Measurements from ENCODE around the gene DISP2. TPM values are rescaled to one million over a fixed set of nuclear protein-coding genes. Genes with fewer than 3 reads are reported as not detected.

The DISP2 gene
- total RNA-seq, 6 experiments from 2014 or later: 0.06 to 0.71 (median 0.16) TPM

- ATAC-seq: no peak
- WGBS (ENCODE audit: insufficient coverage, low coverage, low lambda C conversion rate, missing lambda C conversion rate): 67% methylated on average over 1 of the region's 5 CpGs
- intact Hi-C loops (cut with DNase I): no loop called here
- Histone ChIP-seq H3K27ac (no peak overlapping the region), H3K36me3 (no peaks in the 10 kb centered on the region), H3K4me3 (no peak overlapping the region), H3K4me1 (peaks cover 0 to 26% (median 9%) of the 10 kb centered on the region in 4 donors), H3K27me3 (no peaks in the 10 kb centered on the region), H3K9me3 (no peaks in the 10 kb centered on the region)
- TF ChIP-seq, protein P1, sequence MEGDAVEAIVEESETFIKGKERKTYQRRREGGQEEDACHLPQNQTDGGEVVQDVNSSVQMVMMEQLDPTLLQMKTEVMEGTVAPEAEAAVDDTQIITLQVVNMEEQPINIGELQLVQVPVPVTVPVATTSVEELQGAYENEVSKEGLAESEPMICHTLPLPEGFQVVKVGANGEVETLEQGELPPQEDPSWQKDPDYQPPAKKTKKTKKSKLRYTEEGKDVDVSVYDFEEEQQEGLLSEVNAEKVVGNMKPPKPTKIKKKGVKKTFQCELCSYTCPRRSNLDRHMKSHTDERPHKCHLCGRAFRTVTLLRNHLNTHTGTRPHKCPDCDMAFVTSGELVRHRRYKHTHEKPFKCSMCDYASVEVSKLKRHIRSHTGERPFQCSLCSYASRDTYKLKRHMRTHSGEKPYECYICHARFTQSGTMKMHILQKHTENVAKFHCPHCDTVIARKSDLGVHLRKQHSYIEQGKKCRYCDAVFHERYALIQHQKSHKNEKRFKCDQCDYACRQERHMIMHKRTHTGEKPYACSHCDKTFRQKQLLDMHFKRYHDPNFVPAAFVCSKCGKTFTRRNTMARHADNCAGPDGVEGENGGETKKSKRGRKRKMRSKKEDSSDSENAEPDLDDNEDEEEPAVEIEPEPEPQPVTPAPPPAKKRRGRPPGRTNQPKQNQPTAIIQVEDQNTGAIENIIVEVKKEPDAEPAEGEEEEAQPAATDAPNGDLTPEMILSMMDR (IDR thresholded peaks at IDR 0.05): no peak
- no peak for TF ChIP-seq POLR2A (IDR thresholded peaks at IDR 0.05)
- DNase-seq: no peak
Observed at GRCh38 chr15:40336744-40337122, 21.3 kb upstream of the DISP2 start.

GRCh38 chr15:40337597-40337996 is 20.4 kb upstream of the DISP2 start:
- ATAC-seq (no peak), DNase-seq (no peak)
- Histone ChIP-seq H3K27me3 (no peaks in the 10 kb centered on the region), H3K9me3 (no peaks in the 10 kb centered on the region), H3K4me3 (no peak overlapping the region), H3K4me1 (peaks cover 0 to 26% (median 9%) of the 10 kb centered on the region in 4 donors), H3K27ac (no peak overlapping the region), H3K36me3 (no peaks in the 10 kb centered on the region)
- 60% methylated on average over 1 of the region's 19 CpGs for WGBS (ENCODE audit: insufficient coverage, low coverage, low lambda C conversion rate, missing lambda C conversion rate)
- intact Hi-C loops (cut with DNase I): no loop called here
- no peak for TF ChIP-seq POLR2A (IDR thresholded peaks at IDR 0.05)
- TF ChIP-seq, protein P1 (IDR thresholded peaks at IDR 0.05): no peak

- intact Hi-C loops (cut with DNase I): no loop called here
- Histone ChIP-seq H3K4me3 (no peak overlapping the region), H3K27ac (peak overlapping the region in 1 of 3 donors; percentile 13), H3K27me3 (no peaks in the 10 kb centered on the region), H3K4me1 (peaks cover 0 to 26% (median 9%) of the 10 kb centered on the region in 4 donors), H3K9me3 (no peaks in the 10 kb centered on the region), H3K36me3 (no peaks in the 10 kb centered on the region)
- 20% methylated on average over 6 of the region's 11 CpGs for WGBS (ENCODE audit: insufficient coverage, low coverage, low lambda C conversion rate, missing lambda C conversion rate)
- peak in 1 of 3 donors; percentile 82 for DNase-seq
- TF ChIP-seq, protein P1 (IDR thresholded peaks at IDR 0.05): peak; percentile 45 to 70 (median 58)
- TF ChIP-seq POLR2A (IDR thresholded peaks at IDR 0.05): no peak
- ATAC-seq: peak; percentile 14 to 29 (median 18)
Observed at GRCh38 chr15:40338041-40338657, 19.9 kb upstream of the DISP2 start.

DNA sequence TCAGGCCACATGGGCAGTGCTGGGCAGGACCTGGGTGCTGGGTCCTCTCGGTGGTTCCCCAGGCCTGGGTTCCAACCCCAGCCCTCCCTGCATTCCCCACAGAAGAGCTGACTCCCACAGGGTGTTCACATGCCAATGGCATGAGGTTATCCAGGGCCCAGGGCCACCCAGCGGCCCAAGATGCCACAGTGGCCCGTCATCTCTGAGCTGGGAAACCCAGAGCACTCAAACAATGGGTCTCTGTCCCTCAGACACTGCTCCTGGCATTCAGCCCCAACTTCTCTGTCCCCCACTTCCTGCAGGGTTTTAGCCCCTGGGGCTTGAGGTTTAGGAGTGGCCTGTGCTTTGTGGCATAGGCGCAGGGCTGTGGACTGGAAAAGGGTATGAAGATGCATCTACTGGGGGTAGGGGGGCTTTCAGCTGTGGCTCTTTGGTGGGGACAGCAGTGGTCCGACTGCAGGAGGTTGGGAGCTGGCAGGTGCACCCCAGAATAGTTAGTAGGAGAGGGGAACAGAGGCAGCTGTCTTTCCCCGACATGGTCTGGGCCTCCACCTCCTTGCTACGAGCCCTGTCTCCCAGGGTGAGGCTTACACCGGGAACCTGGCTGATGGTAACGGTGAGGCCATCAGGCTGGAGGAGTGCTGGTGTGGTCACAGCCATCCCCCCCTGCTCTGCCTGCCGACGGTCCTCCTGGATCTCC is 18.9 kb upstream of the DISP2 start:
- TF ChIP-seq POLR2A (IDR thresholded peaks at IDR 0.05): no peak
- TF ChIP-seq, protein P1 (IDR thresholded peaks at IDR 0.05): no peak
- Histone ChIP-seq H3K27ac (peak overlapping the region in 2 of 3 donors; percentile 51 to 79), H3K4me1 (peaks cover 0 to 26% (median 9%) of the 10 kb centered on the region in 4 donors), H3K27me3 (no peaks in the 10 kb centered on the region), H3K9me3 (no peaks in the 10 kb centered on the region), H3K4me3 (no peak overlapping the region), H3K36me3 (no peaks in the 10 kb centered on the region)
- intact Hi-C loops (cut with DNase I): no loop called here
- ATAC-seq (no peak), DNase-seq (no peak)
- 60% methylated on average over 1 of the region's 11 CpGs for WGBS (ENCODE audit: insufficient coverage, low coverage, low lambda C conversion rate, missing lambda C conversion rate)
